ENCODE measurements around the gene GSDME.
"Not testable (repeated sequence)": the region's sequence is repeated elsewhere in the genome, so short reads cannot be mapped to it uniquely, and the experiment has no call there.

The GSDME gene

GRCh38 chr7:24741679-24742505 lies 15.4 kb downstream of the GSDME start:
- DNase-seq (ENCODE audit: low read depth in 2 of 2), result no peak

GRCh38 chr7:24740871-24741270 lies 16.4 kb downstream of the GSDME start:
- DNase-seq (ENCODE audit: low read depth in 2 of 2), result no peak

- no peak for DNase-seq (ENCODE audit: low read depth in 2 of 2)
These were observed 18.0 kb downstream of the GSDME start for GRCh38 chr7:24739306-24739705.

- DNase-seq (ENCODE audit: low read depth in 2 of 2), result no peak
These were observed 18.7 kb downstream of the GSDME start for GRCh38 chr7:24738577-24738976.

GRCh38 chr7:24737281-24737680 lies 20.0 kb downstream of the GSDME start:
- no peak for DNase-seq (ENCODE audit: low read depth in 2 of 2)

GRCh38 chr7:24735594-24735993 lies 21.7 kb downstream of the GSDME start:
- DNase-seq (ENCODE audit: low read depth in 2 of 2), result not testable (repeated sequence)

- DNase-seq (ENCODE audit: low read depth in 2 of 2), result no peak
These were observed 23.0 kb downstream of the GSDME start for GRCh38 chr7:24734306-24734705.

GRCh38 chr7:24733414-24734060 lies 23.7 kb downstream of the GSDME start:
- DNase-seq (ENCODE audit: low read depth in 2 of 2), result no peak

GRCh38 chr7:24732646-24733413 lies 24.4 kb downstream of the GSDME start:
- DNase-seq (ENCODE audit: low read depth in 2 of 2), result no peak

- no peak for DNase-seq (ENCODE audit: low read depth in 2 of 2)
These were observed 26.0 kb downstream of the GSDME start for GRCh38 chr7:24731313-24731712.

- no peak for DNase-seq (ENCODE audit: low read depth in 2 of 2)
These were observed 27.3 kb downstream of the GSDME start for GRCh38 chr7:24730018-24730369.

- no peak for DNase-seq (ENCODE audit: low read depth in 2 of 2)
These were observed 27.8 kb downstream of the GSDME start for GRCh38 chr7:24729365-24730017.

- DNase-seq (ENCODE audit: low read depth in 2 of 2), result peak in 1 of 2 experiments; percentile 24
These were observed 28.5 kb downstream of the GSDME start for GRCh38 chr7:24728503-24729364.

GRCh38 chr7:24728121-24728500 lies 29.2 kb downstream of the GSDME start:
- no peak for DNase-seq (ENCODE audit: low read depth in 2 of 2)

GRCh38 chr7:24727154-24728120 lies 29.8 kb downstream of the GSDME start:
- DNase-seq (ENCODE audit: low read depth in 2 of 2), result no peak

- DNase-seq (ENCODE audit: low read depth in 2 of 2), result no peak
These were observed 31.6 kb downstream of the GSDME start for GRCh38 chr7:24725554-24726241.

- no peak for DNase-seq (ENCODE audit: low read depth in 2 of 2)
These were observed 32.6 kb downstream of the GSDME start for GRCh38 chr7:24724451-24725190.

- no peak for DNase-seq (ENCODE audit: low read depth in 2 of 2)
These were observed 34.1 kb downstream of the GSDME start for GRCh38 chr7:24723178-24723530.

All from stimulated activated CD4-positive, alpha-beta T cell treated with anti-CD3 and anti-CD28 coated beads, Interleukin-12 subunit alpha, Interleukin-12 subunit beta, amount 100 ng/mL, for 24 hours (primary cell).